ENCODE results near the gene AFG1L.

GRCh38 chr6:108556866-108557493, 262.1 kb downstream of the AFG1L start:
- TF ChIP-seq POLR2A (IDR thresholded peaks at IDR 0.05), result no peak
- no peak for TF ChIP-seq CTCF (IDR thresholded peaks at IDR 0.05)
